NOMO-1 treated with dmso at 0.1 percent for 144 hours (cell line): ENCODE results near the gene FERD3L.

Source experiments
- DNase-seq: peaks from one replicate; lab custom pipeline; 2025; ENCODE audit not compliant: unreplicated experiment; lab: John Stamatoyannopoulos, UW

The FERD3L gene

GRCh38 chr7:19117091-19117869 lies 27.9 kb downstream of the FERD3L start, which contains the start of gene TWIST1:
Gene TWIST1, minus strand, starts transcription at chr7:19117636. Its CDS starts 315 bp downstream, at chr7:19117321.
- DNase-seq: no peak

- DNase-seq: no peak
These were observed 28.8 kb downstream of the FERD3L start for GRCh38 chr7:19116121-19117090.

GRCh38 chr7:19114551-19114855 lies 30.7 kb downstream of the FERD3L start:
- no peak for DNase-seq

DNA sequence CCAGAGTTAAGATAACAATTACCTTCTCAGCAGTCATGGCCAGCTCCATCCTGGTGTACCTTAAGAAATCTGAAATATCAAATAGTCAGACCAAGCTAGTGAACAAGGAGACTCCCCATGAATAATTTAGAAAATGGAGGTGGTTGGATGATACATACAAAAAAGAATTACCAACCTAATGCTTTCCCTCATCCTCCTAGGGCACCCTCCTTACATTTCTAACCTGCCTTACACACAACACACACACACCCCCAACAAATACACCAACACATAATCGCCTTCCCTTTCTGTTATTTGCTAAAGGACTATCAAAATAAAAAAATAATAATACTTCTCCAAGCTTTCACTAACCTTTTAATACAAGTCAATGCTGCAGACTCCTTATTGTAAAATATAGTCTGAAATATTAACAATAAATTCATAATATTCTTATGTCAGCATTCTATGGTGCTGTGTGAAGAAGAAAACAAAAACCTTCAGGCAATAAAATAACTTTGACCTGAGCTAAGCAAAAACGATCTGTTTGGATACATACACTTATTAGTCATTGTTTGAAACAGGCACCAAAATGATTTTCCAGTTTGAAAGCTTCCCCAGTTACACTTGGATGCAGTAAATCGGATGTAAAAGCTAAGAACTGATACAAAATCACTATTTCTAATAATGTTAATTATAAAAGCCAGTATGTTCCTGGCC lies 31.2 kb downstream of the FERD3L start:
- no peak for DNase-seq

- DNase-seq: no peak
These were observed 32.2 kb downstream of the FERD3L start for GRCh38 chr7:19113002-19113350.

DNA sequence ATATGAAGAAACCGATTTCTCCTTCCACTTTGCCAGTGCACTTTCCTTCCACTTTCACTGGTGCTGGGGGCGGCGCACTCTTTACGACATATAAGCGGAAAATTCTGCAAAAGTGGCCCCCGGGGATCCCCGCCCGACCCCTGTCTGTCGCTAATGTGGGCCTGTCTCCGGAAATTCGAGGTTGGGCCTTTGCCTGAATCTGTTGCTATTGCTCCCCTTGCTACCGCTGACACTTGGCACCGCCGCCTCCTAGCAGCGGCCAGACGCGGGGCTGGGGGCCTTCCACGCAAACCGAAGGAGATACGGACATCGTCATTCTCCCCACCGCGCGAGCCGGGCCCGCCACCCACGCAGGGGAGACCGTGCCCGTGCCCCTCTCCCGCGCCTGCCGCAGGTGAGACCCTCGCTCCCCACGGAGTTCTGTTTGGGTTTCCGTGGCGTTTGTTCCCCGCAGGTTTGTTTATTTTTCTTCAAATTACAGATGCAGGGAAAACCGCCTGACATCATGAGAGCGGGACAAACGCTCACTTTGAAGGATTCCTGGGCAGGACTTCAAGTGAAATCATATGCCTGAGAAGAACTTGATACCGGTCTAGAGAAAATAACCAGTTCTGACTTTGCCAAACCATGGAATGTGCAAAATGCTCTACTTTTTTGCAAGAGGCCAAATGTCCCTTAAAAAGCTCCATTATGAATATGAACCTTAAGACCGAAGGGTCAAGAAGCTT lies 32.8 kb downstream of the FERD3L start:
- DNase-seq: no peak

GRCh38 chr7:19111474-19112273 lies 33.5 kb downstream of the FERD3L start:
- DNase-seq: no peak

DNA sequence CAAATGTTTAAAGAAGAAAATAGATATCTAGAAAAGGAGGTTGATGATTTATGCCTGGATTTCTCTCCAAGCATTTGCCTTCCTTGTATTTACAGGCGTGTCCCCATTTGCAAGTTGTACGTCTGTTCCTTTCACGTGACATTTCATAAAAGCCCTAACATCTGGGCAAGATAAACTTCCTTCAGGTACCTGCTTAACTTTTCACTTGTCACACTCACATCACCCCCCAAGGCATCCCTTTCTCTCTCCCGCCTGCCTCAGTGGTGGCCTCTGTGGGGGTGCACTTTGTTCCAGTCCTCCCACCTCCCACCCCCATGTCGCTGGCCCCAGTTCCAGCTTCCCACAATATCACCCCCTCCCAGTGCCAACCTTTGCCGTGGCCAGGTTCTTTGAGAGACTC lies 34.4 kb downstream of the FERD3L start:
- no peak for DNase-seq

GRCh38 chr7:19110026-19110730 lies 35.0 kb downstream of the FERD3L start:
- DNase-seq: no peak

- DNase-seq: no peak
These were observed 35.9 kb downstream of the FERD3L start for GRCh38 chr7:19109000-19109946.

- DNase-seq: peak; percentile 27
These were observed 37.7 kb downstream of the FERD3L start for GRCh38 chr7:19107356-19108146.

DNA sequence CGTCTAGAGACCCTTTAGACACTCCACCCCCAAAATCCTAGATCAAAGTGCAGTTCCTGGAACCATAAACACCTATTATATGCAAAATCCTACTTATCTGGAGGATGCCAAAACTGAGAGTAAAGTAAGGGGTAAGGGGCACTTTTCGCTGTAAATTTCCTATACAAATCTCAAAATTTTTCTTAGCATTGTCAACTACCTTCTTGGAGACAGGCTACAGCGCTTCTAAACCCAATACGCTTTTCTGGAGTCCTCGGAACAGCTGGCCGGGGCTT lies 38.2 kb downstream of the FERD3L start:
- DNase-seq: no peak

DNA sequence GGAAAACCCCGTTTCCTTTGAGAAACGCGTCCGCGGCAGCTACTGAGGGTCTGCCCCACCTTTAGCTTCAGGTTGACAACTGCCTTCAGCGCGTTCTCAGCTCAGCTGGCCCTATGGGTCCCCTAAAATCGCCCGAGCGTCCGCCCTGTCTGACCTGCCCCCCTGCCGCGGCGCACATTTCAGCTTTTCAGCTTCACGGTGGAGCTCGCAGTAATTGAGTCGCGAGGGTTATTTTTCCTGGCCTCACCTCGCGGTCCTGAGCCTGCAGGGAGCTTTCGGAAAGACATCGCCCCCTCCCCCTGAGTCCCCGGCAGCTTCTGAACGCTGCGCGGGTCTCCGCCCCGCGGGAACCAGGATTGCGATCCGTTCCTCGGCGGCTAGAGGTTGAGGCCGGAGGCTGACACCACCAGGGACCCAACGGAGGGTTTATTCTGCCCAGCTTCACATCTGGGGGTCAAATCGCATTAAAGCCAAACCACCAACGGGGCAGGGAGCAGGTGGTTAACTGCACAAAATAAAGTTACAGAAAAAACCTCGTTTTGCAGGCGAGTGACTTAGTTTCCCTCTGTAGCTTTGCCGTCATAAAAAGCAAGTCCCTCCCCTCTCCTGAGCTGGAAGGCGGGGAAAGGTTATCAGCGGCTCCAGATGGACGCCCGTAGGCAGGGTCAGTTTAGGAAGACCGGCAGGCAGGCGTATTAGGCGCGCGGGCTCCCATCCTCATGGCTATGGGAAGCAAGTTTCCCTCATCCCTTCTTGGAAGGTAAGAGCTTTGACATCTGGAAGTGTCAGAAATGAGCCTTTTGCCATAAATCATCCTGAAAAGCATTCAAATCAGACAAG lies 38.8 kb downstream of the FERD3L start:
- DNase-seq: no peak

DNA sequence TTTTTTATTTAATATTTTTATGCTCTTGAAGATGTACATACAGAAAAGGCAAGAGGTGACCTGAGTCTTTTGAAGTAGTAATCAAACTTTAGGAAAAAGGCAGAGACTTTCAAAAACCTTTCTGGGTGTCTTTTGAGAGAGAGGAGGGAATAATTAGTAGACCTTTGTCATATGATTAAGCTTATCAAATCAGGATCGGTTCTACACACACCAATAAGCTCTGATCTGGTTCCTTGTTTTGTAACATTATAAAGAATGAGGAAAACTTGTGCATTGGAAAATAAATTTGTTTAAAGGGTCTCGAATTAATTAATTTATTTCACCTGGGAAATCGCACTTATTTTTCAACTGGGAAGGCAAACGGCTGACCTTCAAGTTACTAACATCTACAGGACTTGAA lies 39.7 kb downstream of the FERD3L start:
- DNase-seq: no peak

DNA sequence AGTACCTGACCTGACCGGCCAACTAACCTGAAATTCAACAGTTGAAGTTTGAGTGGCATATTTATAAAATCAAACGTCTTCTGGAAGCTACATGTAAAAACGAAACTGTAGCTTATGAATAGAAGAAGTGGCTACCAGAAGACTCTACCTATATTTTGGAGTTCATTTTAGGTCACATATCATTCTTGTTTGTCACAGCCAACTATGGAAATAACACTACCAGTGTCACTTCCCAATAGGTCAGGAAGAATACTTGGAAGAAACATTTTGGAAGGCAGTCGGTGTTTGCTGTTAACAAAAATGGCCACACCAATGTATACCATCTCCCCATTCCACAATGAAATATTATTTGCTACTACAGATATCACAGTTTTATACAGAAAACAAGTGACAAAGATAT lies 40.4 kb downstream of the FERD3L start:
- DNase-seq: no peak

GRCh38 chr7:19102884-19103283 lies 42.3 kb downstream of the FERD3L start:
- DNase-seq: no peak

GRCh38 chr7:19101909-19102308 lies 43.3 kb downstream of the FERD3L start:
- no peak for DNase-seq
